Measurements from ENCODE around the gene TPPP.
"Not testable (repeated sequence)": the region's sequence is repeated elsewhere in the genome, so short reads cannot be mapped to it uniquely, and the experiment has no call there.

DNA sequence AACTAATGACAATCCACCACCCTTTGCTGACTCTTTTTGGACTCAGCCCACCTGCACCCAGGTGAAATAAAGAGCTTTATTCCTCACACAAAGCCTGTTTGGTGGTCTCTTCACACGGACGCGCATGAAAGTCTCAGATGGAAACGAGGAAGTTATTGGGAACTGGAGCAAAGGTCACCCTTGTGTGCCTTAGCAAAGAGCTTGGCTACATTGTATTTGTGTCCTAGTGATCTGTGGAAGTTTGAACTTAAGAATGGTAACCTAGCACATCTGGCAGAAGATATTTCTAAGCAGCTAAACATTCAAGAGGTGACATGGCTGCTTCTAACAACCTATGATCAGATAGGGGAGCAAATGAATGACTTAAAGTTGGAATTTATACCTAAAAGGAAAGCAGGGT lies 15.2 kb upstream of the TPPP start:
- TF ChIP-seq, protein P1, sequence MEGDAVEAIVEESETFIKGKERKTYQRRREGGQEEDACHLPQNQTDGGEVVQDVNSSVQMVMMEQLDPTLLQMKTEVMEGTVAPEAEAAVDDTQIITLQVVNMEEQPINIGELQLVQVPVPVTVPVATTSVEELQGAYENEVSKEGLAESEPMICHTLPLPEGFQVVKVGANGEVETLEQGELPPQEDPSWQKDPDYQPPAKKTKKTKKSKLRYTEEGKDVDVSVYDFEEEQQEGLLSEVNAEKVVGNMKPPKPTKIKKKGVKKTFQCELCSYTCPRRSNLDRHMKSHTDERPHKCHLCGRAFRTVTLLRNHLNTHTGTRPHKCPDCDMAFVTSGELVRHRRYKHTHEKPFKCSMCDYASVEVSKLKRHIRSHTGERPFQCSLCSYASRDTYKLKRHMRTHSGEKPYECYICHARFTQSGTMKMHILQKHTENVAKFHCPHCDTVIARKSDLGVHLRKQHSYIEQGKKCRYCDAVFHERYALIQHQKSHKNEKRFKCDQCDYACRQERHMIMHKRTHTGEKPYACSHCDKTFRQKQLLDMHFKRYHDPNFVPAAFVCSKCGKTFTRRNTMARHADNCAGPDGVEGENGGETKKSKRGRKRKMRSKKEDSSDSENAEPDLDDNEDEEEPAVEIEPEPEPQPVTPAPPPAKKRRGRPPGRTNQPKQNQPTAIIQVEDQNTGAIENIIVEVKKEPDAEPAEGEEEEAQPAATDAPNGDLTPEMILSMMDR (IDR thresholded peaks at IDR 0.05), result not testable (repeated sequence)
- TF ChIP-seq, protein P2, sequence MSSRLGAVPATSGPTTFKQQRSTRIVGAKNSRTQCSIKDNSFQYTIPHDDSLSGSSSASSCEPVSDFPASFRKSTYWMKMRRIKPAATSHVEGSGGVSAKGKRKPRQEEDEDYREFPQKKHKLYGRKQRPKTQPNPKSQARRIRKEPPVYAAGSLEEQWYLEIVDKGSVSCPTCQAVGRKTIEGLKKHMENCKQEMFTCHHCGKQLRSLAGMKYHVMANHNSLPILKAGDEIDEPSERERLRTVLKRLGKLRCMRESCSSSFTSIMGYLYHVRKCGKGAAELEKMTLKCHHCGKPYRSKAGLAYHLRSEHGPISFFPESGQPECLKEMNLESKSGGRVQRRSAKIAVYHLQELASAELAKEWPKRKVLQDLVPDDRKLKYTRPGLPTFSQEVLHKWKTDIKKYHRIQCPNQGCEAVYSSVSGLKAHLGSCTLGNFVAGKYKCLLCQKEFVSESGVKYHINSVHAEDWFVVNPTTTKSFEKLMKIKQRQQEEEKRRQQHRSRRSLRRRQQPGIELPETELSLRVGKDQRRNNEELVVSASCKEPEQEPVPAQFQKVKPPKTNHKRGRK (CRISPR knock-in tag; IDR thresholded peaks at IDR 0.05; ENCODE audit: borderline replicate concordance), result not testable (repeated sequence)
- TF ChIP-seq TP53 (CRISPR knock-in tag; IDR thresholded peaks at IDR 0.05); ZNF219 (CRISPR knock-in tag; IDR thresholded peaks at IDR 0.05; ENCODE audit: borderline replicate concordance); JUN (CRISPR knock-in tag; IDR thresholded peaks at IDR 0.05); NFYB (CRISPR knock-in tag; conservative IDR thresholded peaks at IDR 0.05; ENCODE audit: low read depth); JAZF1 (CRISPR knock-in tag; IDR thresholded peaks at IDR 0.05); ELF4 (CRISPR knock-in tag; IDR thresholded peaks at IDR 0.05; ENCODE audit: low read depth): not testable (repeated sequence)
- TF ChIP-seq, protein P3, sequence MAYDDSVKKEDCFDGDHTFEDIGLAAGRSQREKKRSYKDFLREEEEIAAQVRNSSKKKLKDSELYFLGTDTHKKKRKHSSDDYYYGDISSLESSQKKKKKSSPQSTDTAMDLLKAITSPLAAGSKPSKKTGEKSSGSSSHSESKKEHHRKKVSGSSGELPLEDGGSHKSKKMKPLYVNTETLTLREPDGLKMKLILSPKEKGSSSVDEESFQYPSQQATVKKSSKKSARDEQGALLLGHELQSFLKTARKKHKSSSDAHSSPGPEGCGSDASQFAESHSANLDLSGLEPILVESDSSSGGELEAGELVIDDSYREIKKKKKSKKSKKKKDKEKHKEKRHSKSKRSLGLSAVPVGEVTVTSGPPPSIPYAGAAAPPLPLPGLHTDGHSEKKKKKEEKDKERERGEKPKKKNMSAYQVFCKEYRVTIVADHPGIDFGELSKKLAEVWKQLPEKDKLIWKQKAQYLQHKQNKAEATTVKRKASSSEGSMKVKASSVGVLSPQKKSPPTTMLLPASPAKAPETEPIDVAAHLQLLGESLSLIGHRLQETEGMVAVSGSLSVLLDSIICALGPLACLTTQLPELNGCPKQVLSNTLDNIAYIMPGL (CRISPR knock-in tag; IDR thresholded peaks at IDR 0.05), result not testable (repeated sequence)
